SK-N-SH treated with all-trans-retinoic acid at 6 μM for 48 hours (cell line): ENCODE measurements around the gene KCNG2.

Experiments used
- ATAC-seq: fragments of 200-7000 bp; cut with Tn5 transposase; 3 replicates; pipeline ENCODE4 v1.9.1; 2020; ENCODE audit warnings: mild to moderate bottlenecking, moderate library complexity
- ARNTL ChIP-seq: fragments of 450-650 bp; formaldehyde crosslinking; IDR thresholded peaks from 2 replicates; pipeline ENCODE4 v1.5.0; 2020; ENCODE audit warnings: low read depth, mild to moderate bottlenecking, moderate library complexity, borderline replicate concordance
- CREB5 ChIP-seq: fragments of 250-450 bp; sonication (Bioruptor Pico); IDR thresholded peaks from 2 replicates; pipeline ENCODE4 v1.5.1; 2020; ENCODE audit warnings: low read depth, mild to moderate bottlenecking, moderate library complexity
- CSDC2 ChIP-seq: fragments of 250-450 bp; sonication (Bioruptor Pico); IDR thresholded peaks from 2 replicates; pipeline ENCODE4 v1.5.0; 2020; ENCODE audit warnings: mild to moderate bottlenecking, moderate library complexity
- CSRNP3 ChIP-seq: fragments of 250-450 bp; sonication (Bioruptor Pico); IDR thresholded peaks from 2 replicates; pipeline ENCODE4 v1.5.1; 2021; ENCODE audit warnings: mild to moderate bottlenecking, moderate library complexity
- ESRRG ChIP-seq: fragments of 250-450 bp; sonication (Bioruptor Pico); IDR thresholded peaks from 2 replicates; pipeline ENCODE4 v1.6.1; 2021; ENCODE audit warnings: mild to moderate bottlenecking
- GLIS3 ChIP-seq: fragments of 250-450 bp; sonication (Bioruptor Pico); IDR thresholded peaks from 2 replicates; pipeline ENCODE4 v1.5.0; 2020; ENCODE audit warnings: mild to moderate bottlenecking, moderate library complexity
- ISL1 ChIP-seq: fragments of 250-450 bp; sonication (Bioruptor Pico); IDR thresholded peaks from 2 replicates; pipeline ENCODE4 v2.1.2; 2022; ENCODE audit warnings: mild to moderate bottlenecking, moderate library complexity
- PATZ1 ChIP-seq: fragments of 250-450 bp; sonication (Bioruptor Pico); IDR thresholded peaks from 2 replicates; pipeline ENCODE4 v1.8.0; 2020; ENCODE audit warnings: mild to moderate bottlenecking, moderate library complexity, borderline replicate concordance
- PPARA ChIP-seq: fragments of 250-450 bp; sonication (Bioruptor Pico); IDR thresholded peaks from 2 replicates; pipeline ENCODE4 v1.5.0; 2020; ENCODE audit warnings: mild to moderate bottlenecking, borderline replicate concordance
- RARB ChIP-seq: fragments of 250-450 bp; sonication (Bioruptor Pico); IDR thresholded peaks from 2 replicates; pipeline ENCODE4 v1.8.0; 2021; ENCODE audit warnings: mild to moderate bottlenecking, moderate library complexity
- SNAI2 ChIP-seq: fragments of 250-450 bp; sonication (Bioruptor Pico); IDR thresholded peaks from 2 replicates; pipeline ENCODE4 v1.5.0; 2020; ENCODE audit warnings: mild to moderate bottlenecking, moderate library complexity
- TCF4 ChIP-seq: fragments of 250-450 bp; sonication (Bioruptor Pico); IDR thresholded peaks from 2 replicates; pipeline ENCODE4 v1.8.0; 2021; ENCODE audit warnings: mild to moderate bottlenecking, moderate library complexity, borderline replicate concordance
- TOX ChIP-seq: fragments of 250-450 bp; sonication (Bioruptor Pico); IDR thresholded peaks from 2 replicates; pipeline ENCODE4 v1.8.0; 2021; ENCODE audit warnings: mild to moderate bottlenecking, moderate library complexity, borderline replicate concordance
- TSHZ2 ChIP-seq: fragments of 250-450 bp; sonication (Bioruptor Pico); IDR thresholded peaks from 2 replicates; pipeline ENCODE4 v1.5.0; 2020; ENCODE audit warnings: mild to moderate bottlenecking, moderate library complexity
- ZC3H10 ChIP-seq: fragments of 250-450 bp; sonication (Bioruptor Pico); IDR thresholded peaks from 2 replicates; pipeline ENCODE4 v1.5.1; 2021; ENCODE audit warnings: mild to moderate bottlenecking, moderate library complexity
- ZFP3 ChIP-seq: fragments of 250-450 bp; sonication (Bioruptor Pico); IDR thresholded peaks from 2 replicates; pipeline ENCODE4 v1.5.0; 2020; ENCODE audit warnings: mild to moderate bottlenecking, moderate library complexity
- ZFP30 ChIP-seq: fragments of 450-650 bp; formaldehyde crosslinking; IDR thresholded peaks from 2 replicates; pipeline ENCODE4 v1.5.0; 2022; ENCODE audit warnings: mild to moderate bottlenecking, moderate library complexity
- ZNF565 ChIP-seq: fragments of 450-650 bp; formaldehyde crosslinking; conservative IDR thresholded peaks from 2 replicates; pipeline ENCODE4 v1.5.0; 2020; ENCODE audit warnings: low read depth, mild to moderate bottlenecking, moderate library complexity
- ZNF70 ChIP-seq: fragments of 450-650 bp; formaldehyde crosslinking; IDR thresholded peaks from 2 replicates; pipeline ENCODE4 v1.5.0; 2020; ENCODE audit warnings: mild to moderate bottlenecking, moderate library complexity
- ZNF8 ChIP-seq: fragments of 450-650 bp; formaldehyde crosslinking; IDR thresholded peaks from 2 replicates; pipeline ENCODE4 v1.5.0; 2020; ENCODE audit warnings: mild to moderate bottlenecking, moderate library complexity
- TF ChIP-seq, protein P1 (sequence below): fragments of 250-450 bp; sonication (Bioruptor Pico); IDR thresholded peaks from 2 replicates; pipeline ENCODE4 v1.8.0; 2021; ENCODE audit warnings: low read depth, mild to moderate bottlenecking, moderate library complexity, borderline replicate concordance

The KCNG2 gene

DNA sequence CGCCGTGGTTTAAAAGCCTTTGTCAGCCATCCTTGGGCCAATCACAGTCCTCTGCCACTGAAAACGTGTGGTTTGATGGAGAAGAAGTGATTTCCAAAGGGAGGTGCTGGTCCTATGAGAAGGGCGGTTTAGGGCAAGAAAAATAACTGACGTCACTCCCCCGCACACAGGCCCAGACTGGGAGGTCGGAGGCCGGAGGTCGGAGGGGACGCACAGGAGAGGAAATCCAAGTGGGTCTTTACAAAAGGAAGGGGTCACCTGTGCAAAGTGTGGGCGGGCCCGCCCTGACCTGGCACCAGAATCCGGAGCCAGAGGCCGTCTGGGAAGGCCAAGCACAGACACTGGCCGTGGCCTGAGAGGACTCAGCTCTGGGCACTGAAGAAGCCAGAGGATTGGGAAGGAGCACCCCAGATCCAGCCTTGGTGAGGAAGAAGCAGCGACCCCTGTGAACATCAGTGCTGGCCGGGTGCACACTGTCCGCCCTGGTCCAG lies 18.0 kb upstream of the KCNG2 start:
- no peak for ATAC-seq
- TF ChIP-seq ZC3H10 (CRISPR knock-in tag) = no peak

GRCh38 chr18:79780547-79780946 lies 17.2 kb upstream of the KCNG2 start:
- no peak for TF ChIP-seq CSRNP3 (CRISPR knock-in tag)
- no peak for TF ChIP-seq PATZ1 (CRISPR knock-in tag)
- no peak for TF ChIP-seq ESRRG (CRISPR knock-in tag)
- no peak for TF ChIP-seq CREB5
- no peak for TF ChIP-seq CSDC2
- TF ChIP-seq ARNTL (CRISPR knock-in tag) = no peak
- TF ChIP-seq ZFP30 = no peak
- ATAC-seq = no peak

GRCh38 chr18:79781331-79781941 lies 16.3 kb upstream of the KCNG2 start:
- ATAC-seq = no peak
- TF ChIP-seq ISL1 (CRISPR knock-in tag) (no peak), ZNF70 (CRISPR knock-in tag) (no peak), RARB (CRISPR knock-in tag) (no peak), SNAI2 (no peak), CSRNP3 (CRISPR knock-in tag) (no peak), TSHZ2 (no peak), ARNTL (CRISPR knock-in tag) (no peak), ZFP3 (CRISPR knock-in tag) (no peak), GLIS3 (CRISPR knock-in tag) (no peak), PATZ1 (CRISPR knock-in tag) (no peak), CSDC2 (no peak), ZNF8 (no peak), ZNF565 (CRISPR knock-in tag) (no peak), TOX (CRISPR knock-in tag) (no peak), CREB5 (no peak), ZFP30 (no peak), PPARA (CRISPR knock-in tag) (no peak), TCF4 (no peak)
- TF ChIP-seq, protein P1, sequence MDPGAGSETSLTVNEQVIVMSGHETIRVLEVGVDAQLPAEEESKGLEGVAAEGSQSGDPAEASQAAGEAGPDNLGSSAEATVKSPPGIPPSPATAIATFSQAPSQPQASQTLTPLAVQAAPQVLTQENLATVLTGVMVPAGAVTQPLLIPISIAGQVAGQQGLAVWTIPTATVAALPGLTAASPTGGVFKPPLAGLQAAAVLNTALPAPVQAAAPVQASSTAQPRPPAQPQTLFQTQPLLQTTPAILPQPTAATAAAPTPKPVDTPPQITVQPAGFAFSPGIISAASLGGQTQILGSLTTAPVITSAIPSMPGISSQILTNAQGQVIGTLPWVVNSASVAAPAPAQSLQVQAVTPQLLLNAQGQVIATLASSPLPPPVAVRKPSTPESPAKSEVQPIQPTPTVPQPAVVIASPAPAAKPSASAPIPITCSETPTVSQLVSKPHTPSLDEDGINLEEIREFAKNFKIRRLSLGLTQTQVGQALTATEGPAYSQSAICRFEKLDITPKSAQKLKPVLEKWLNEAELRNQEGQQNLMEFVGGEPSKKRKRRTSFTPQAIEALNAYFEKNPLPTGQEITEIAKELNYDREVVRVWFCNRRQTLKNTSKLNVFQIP = no peak
